OCI-LY1 (cell line): ENCODE data around the gene FABP6.

Experiments
- EZH2 ChIP-seq: fragments of 200-600 bp; sonication (generic), shearing (Covaris generic); IDR thresholded peaks from 2 replicates; pipeline ENCODE4 v1.8.0; 2017; ENCODE audit warnings: borderline replicate concordance, mixed run types, mild to moderate bottlenecking, antibody characterized with exemption, low read length, moderate library complexity, mixed read lengths
- TF ChIP-seq, protein P1 (sequence below): fragments of 200-600 bp; sonication (generic), shearing (Covaris generic); IDR thresholded peaks from 2 replicates; pipeline ENCODE4 v1.5.1; 2017; ENCODE audit warnings: mild to moderate bottlenecking, antibody characterized with exemption, low read length, moderate library complexity, mixed read lengths

DNA sequence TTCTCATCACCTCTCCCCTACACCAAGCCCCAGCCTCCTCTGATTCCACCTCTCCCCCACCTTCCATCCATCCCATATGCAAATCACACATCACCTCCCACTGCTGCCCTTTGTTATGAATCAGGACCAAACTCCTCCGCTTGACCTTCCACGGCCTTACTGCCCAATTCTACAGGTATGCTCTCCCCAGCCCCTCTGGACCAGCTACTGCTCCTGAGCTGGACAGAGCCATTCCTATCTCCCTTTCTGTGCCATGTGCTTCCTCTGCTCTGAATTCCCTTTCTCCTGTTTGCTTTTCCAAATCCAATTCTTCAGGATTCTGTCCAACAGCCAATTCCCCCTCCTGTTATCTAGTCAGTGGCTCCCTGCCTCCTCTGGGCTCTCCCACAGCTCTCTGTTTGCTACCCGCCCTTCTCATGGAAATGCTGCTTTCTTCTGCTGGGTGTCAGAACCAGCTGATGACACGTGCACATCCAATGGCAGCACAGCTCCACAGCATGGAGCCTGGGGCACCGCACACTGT is 8.3 kb downstream of the FABP6 start:
- TF ChIP-seq, protein P1, sequence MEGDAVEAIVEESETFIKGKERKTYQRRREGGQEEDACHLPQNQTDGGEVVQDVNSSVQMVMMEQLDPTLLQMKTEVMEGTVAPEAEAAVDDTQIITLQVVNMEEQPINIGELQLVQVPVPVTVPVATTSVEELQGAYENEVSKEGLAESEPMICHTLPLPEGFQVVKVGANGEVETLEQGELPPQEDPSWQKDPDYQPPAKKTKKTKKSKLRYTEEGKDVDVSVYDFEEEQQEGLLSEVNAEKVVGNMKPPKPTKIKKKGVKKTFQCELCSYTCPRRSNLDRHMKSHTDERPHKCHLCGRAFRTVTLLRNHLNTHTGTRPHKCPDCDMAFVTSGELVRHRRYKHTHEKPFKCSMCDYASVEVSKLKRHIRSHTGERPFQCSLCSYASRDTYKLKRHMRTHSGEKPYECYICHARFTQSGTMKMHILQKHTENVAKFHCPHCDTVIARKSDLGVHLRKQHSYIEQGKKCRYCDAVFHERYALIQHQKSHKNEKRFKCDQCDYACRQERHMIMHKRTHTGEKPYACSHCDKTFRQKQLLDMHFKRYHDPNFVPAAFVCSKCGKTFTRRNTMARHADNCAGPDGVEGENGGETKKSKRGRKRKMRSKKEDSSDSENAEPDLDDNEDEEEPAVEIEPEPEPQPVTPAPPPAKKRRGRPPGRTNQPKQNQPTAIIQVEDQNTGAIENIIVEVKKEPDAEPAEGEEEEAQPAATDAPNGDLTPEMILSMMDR: no peak
- no peak for TF ChIP-seq EZH2
